RCC 7860 (cell line): Measurements from ENCODE around the gene ACAT1.
"Not testable (repeated sequence)": the region's sequence is repeated elsewhere in the genome, so short reads cannot be mapped to it uniquely, and the experiment has no call there.

Experiments used
- DNase-seq: peaks from one replicate; pipeline ENCODE4 v3.0.0-alpha.2; 2015; ENCODE audit warnings: low spot score
- FAIRE-seq: peaks from 2 replicates; lab custom pipeline; 2012; peaks lifted over from hg19 to GRCh38; lab: Jason Lieb, UNC

The ACAT1 gene

DNA sequence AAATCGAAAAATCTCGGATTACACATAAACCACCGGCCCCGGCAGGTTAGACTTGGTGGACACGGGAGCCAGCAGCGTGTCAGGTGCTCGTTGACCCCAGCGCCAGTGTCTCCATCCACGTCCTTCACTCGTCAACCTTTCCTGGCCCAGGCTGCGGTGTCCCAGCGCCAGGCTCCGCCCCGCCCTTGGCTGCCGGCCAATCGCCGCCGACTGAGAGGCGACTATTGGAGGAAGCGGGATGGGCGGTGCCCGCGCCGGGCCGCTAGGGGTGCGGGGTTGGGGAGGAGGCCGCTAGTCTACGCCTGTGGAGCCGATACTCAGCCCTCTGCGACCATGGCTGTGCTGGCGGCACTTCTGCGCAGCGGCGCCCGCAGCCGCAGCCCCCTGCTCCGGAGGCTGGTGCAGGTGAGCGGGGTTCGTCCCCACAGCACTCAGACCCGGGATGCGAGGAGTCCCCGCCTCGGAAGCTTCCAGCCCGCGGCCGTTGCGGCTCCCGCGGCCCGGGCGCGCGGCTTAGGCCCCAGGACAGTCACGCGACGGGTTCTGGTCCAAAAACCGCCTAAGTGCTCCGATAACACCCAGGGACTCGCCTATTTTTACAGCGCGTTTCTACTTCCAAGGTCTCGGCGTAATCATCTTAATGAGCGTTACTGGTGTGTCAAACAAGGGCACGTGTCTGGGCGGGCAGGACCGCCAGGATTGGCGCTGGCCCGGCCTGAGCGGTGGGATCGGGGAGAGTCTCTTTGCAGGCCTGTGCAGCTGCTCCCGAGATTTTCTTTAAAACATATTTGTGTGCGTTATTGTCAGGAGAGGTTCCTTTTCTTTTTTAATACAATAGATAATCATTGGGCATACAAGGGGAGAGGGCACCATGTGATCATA lies at the start of gene ACAT1:
Gene ACAT1 (plus strand): TSS at position 294 of the 882 bp plus-strand sequence. CDS start 40 bp downstream, at position 334.
- DNase-seq (peak; percentile 74), FAIRE-seq (peak; percentile 42)

DNA sequence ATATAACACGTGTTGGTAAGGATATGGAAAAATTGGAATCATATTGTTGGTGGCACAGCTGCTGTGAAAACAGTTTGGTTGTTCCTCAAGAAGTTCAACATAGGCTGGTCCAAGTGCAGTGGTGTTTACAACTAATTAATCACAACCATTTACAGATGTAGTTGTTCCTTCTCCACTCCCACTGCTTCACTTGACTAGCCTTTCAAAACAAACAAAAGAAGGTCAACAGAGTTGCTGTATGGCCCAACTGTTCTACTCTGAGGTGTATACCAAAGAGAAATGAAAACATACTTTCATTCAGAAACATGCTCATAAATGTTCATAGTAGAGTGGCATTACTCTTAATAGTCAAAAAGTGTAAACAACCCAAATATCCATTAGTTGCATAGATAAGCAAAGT lies 36.6 kb upstream of the ACAT1 start:
- DNase-seq (no peak), FAIRE-seq (no peak)

DNA sequence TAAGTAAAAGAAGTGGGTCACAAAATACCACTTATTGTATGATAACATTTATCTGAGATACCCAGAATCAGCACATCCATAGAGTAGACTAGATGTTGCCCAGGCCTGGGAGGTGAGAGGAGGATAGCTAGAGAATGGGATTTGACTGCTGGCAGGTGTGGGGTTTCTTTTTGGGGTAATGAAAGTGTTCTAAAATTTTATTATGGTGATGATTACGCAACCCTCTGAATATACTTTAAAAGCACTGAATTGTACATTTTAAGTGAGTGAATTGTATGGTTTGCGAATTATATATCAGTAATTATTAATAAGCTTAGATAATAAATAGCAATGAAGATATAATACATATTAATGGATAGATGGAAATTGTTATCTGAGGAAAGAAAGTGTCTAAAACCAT lies 35.7 kb upstream of the ACAT1 start:
- DNase-seq (no peak), FAIRE-seq (no peak)

DNA sequence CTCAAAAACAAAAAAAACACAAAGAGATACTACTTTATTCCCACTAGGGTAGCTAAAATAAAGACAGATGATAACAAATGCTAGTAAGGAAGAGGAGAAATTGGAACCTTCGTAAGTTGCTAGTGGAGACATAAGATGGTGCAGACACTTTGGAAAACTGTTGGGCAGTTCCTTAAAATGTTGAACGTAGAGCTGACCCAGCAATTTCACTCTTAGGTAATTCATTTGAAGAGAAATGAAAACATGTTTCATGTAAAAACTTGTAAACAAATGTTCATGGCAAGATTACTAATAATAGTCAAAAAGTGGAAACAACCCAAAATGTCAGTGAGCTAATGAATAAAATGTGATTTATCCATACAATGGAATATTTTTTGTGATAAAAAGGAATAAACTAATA lies 29.2 kb upstream of the ACAT1 start:
- FAIRE-seq (no peak), DNase-seq (no peak)

DNA sequence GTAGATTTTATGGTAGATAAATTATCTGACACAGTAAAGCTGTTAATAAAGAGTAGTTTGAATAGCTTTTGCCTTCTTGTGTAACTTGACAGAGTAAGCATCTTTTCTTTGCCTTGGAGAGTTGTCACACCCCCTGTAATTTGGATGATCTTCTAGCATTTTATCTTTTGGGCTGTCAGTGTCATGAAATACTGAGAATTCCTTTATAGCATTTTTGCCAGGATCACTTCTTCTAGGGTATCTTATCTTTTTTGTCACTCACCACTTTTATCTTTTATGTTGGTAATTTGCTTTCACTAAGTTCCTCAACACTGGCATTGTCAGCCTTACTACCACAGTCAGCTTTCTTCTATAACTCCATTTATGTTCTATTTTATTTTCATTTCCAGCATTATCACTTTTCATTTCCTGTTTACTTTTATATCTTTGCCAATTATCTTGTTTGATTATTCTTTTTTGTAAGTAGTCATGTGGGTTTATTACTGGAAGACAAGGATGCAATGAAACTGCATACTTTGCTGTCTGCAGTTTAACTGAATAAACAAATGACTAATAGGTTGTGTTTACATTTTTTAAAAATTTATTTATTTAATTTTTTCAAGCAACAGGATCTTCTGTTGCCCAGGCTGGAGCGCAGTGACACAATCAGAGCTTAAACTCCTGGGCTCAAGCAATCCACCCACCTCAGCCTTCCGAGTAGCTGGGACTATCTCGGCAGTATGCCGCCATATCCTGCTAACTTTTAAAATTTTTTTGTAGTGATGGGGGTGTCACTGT lies 28.1 kb upstream of the ACAT1 start:
- DNase-seq (no peak), FAIRE-seq (no peak)

DNA sequence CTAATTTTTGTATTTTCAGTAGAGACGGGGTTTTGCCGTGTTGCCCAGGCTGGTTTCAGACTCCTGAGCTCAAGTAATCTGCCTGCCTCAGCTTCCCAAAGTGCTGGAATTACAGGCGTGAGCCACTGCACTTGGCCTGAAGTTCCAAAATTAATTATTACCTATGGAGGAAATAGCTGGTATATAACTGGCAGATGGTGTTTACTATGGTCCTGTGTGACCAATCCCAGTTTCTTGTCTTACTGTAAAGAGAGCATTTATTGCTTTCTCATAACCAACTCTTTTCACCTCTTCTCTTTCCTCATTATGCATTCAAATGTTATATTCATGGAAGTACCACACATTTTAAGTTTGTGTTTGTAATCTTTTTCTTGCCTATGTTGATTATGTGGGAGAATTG lies 24.2 kb upstream of the ACAT1 start:
- no peak for DNase-seq
- no peak for FAIRE-seq

DNA sequence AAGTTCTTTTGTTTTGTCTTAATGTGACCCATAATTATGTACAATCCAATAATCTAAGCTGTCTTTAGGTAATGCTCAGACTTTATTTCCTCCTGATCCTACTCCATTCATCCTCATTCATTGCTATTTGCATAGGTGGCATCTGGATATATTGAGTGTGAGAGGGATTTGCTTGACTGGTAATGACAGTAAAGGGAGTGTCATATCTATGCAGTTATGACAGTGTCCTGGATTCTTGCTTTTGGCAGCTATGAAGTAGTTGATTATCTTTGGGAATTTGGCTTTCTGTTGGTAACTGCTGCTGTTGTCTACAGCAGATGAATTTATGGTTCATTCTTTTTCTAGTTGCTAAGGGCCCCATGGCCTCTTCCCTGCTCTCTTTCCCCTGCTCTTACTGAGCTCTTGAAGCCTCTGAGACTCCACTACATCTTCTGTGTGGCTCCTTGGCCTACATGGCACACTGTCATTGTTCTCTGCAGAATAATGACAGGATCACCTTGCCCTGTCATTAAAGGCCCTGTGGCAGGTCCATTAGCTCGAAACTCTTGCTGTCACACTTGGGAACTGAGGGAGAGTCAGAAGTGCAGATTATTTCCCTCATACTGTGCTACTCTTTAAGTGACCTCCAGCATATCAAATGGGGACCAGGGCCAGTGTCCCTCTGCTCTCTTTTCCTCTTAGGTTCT lies 20.1 kb upstream of the ACAT1 start:
- no peak for DNase-seq
- no peak for FAIRE-seq

DNA sequence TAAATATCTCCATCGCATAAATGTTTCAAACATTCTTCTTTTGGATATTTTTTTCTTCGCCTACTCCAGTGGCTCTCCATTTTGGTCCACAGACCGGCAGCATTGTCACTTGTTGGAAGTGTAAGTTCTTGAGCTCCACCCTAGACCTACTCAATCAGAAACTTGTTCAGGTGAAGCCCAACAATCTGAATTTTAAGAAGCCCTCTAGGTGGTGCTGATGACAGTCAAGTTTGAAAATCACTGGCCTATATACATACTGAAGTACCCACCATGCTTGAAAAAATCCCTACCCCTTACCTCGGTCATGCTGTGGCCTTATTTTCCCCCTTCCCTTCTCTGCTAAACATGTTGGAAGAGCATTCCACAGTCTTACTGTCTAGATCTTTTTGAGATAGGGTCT lies 10.2 kb upstream of the ACAT1 start:
- DNase-seq (no peak), FAIRE-seq (no peak)

DNA sequence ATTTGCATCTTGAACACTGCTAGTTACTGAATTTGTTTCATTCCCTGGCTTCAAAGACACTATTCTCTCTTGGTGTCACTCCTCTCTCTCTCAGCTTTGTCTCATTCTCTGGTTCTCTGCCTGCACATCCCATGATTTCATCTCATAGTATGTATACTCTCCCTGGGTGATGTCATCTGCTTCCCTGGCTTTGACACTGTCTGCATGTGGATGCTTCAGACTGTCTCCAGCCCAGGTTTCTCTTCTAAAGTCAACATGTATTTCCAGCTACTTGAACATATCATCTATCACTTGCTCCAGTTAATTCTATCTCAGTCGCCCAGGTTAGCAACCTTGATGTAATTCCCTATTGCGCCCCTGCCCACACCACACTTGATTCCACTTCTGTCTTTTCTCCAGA lies 9.3 kb upstream of the ACAT1 start:
- DNase-seq: no peak
- no peak for FAIRE-seq

DNA sequence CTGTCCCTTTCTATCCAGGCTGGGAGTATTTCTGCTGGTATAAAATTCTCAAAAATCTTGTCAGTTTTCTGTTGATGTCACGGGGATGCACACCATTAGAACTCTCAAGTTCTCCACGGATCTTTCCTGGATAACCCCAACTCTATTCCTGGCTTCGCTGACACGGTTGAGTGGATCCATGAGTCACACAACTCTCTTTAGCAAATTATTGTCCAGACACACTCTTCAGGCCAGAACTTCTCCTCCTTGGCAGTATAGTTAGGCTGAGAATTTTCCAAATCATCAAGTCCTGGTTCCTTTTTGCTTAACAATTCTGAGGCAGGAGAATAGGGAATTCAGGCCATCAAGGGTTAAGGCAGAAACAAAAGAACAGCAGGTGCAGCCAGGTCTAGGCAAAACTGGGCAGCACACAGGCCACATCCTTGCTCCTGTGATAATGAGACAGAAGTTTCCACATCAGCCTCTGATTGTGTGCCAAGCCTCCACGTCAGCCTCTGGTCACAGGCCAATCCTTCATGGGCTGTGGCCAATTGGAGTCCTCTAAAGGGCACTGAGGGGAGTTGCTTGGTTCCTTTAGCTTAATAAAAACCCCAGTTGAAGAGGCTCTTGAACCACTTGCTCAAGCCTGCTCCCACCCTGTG lies 5.7 kb upstream of the ACAT1 start:
- peak; percentile 86 for DNase-seq
- FAIRE-seq: peak; percentile 94

DNA sequence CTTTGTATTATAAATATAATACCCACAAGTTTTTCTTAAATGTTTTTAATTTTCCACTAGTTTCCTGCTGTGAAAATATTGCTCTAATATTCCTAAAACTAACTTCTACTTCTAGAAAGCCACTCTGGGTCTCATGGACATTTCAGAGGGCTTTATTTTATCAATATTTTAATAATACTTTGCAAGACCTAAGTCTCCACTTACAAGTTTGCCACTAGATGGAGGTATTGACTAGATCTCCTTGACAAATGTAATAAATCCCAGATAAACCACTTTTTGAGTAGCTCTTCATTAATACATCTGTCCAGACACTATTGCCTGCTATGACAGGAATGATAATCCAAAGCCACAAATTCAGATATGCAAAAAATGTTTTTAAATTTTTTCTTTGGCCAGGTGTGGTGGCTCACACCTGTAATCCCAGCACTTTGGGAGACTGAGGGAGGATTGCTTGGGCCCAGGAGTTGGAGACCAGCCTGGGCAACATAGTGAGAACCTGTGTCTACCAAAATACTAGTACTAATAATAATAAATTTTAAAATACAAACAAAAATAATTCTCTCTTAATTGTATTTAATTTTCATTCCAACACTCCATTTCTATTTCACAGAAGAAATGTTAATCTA lies 3.5 kb upstream of the ACAT1 start:
- peak; percentile 38 for DNase-seq
- FAIRE-seq: peak; percentile 8

DNA sequence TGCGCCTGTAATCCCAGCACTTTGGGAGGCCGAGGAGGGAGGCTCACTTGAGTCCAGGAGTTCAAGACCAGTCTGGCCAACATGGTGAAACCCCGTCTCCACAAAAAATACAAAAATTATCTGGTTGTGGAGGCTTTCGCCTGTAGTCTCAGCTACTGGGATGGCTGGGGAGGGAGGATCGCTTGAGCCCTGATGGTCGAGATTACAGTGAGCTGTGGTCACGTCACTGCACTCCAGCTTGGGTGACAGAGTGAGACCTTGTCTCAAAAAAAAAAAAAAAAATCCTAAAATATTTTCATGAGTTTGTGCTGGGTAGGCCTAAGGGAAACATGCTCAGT lies 462 bp upstream of the ACAT1 start:
- not testable (repeated sequence) for DNase-seq, FAIRE-seq

DNA sequence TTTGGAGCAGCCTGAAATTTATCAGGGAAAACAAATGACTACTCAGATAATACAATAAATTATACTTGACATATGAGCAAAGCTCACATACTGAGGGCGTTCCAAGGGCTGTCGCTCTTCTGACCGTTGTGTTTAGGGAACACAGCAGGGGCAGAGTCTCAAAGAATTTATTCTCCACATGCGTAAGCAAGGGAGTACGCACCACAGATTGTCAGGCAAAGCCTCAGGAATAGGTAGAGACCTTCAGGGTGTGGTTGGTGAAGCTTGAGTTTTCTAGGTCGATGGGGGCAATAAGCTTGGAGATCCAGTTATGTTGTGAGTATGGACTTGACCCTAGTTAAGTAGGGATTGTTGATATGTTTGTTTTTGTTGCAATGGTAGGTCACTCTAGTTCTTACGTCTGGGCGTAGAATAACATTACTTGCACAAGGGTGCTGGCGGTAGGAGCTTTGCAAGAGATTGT lies 830 bp downstream of the ACAT1 start:
- no peak for FAIRE-seq

DNA sequence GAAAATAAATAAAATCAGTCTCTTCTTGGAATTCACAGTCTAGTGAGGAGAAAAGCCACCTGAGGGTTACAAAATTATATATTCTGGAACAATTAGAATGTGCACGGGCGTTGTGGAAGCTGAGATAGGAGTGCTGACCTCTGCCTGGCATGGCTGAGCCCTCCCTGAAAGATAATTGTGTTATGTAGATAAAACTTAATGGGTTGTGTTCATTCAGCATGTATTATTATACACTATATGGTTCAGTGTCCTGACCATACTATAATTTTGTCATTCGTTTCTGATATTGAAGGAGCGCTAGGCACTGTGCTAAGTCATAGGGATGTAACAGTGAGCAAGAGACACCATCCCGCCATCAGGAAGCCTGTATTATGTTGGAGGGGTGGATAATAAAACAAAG lies 3.7 kb downstream of the ACAT1 start:
- FAIRE-seq: no peak

More for the DNA sequence above, 830 bp downstream of the ACAT1 start:
- DNase-seq: no peak

DNA sequence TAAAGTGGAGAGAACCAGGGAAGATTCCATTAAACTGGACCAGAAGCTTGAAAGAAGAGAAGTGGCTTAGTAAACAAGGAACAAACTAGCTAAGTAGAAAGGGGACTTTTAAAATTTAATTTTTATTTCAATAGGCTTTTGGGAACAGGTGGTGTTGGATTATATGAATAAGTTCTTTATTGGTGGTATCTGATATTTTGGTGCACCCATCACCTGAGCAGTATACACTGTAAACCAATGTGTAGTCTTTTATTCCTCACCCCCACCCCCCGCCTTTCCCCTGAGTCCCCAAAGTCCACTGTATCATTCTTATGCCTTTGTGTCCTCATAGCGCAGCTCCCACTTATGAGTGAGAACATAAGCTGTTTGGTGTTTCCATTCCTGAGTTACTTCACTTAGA lies 7.4 kb downstream of the ACAT1 start:
- DNase-seq (no peak), FAIRE-seq (no peak)

More for the DNA sequence above, 3.7 kb downstream of the ACAT1 start:
- no peak for DNase-seq

DNA sequence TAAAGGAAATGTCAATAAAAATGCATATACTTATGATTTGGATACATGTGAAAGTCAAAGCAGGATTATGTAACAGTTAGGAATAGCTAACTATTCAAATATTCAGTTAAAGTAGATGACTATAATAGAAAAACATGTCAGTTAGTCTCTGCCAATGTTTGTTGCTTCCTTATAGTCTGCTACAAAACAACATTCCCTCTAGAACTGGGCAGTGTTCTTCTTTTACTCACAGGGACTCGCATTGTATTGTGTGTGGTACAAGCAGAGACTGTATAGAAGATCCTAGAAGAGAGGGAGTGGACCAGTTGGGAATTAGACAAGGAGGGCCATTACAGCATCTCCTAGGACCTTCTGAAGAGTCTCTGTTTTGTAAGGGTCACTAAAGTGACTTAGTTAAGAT lies 10.6 kb downstream of the ACAT1 start:
- no peak for FAIRE-seq

DNA sequence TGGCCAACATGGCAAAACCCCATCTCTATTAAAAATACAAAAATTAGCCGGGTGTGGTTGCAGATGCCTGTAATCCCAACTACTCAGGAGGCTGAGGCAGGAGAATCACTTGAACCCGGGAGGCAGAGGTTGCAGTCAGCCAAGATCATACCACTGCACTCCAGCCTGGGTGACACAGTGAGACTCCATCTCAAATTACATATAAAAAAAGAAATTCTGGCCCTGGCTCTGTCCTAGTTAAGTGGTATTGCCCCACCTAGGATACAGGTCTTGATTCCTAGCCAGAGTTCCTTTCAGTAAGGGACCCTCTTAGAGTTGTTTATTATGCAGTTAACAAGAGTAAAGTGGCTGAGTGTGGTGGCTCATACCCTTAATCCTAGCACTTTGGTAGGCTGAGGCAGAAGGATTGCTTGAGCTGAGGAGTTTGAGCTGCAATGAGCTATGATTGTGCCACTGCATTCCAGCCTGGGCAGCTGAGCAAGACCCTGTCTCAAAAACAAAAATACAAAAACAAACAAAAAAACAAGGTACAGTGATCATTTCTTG lies 11.7 kb downstream of the ACAT1 start:
- DNase-seq, FAIRE-seq: not testable (repeated sequence)

More for the DNA sequence above, 10.6 kb downstream of the ACAT1 start:
- DNase-seq: no peak

DNA sequence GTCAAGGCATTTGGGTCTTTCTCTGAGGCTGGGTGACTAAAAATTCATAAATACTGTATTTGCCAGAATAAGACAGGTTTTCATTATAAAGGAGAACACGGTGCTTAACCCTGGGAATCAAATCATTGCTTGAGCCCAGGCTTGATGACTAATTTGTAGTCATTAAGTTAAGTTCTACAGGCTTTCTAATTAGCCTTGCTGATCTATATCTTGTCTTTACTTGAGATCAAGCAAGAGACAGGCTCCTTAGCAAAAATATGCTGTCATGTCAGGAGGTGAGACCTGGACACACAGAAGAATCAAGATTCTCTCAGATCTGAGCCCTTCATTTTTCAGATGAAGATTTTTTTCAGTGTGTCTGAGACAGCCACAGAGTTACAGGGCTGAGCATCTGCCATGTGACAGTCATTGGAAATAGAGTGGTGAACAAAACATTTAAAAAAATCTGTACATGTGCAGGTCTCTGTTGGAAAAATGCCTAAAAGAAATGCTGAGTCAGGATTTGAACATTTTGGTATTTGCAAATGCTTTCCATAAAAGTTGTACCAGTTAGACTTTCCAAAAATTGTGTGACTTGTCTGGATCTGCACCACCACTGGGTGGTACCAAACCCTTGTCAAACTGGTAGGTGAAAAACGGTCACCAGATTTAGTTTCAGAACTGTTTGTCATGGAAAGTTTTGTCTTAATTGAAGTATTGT lies 14.6 kb downstream of the ACAT1 start:
- FAIRE-seq (no peak), DNase-seq (no peak)

DNA sequence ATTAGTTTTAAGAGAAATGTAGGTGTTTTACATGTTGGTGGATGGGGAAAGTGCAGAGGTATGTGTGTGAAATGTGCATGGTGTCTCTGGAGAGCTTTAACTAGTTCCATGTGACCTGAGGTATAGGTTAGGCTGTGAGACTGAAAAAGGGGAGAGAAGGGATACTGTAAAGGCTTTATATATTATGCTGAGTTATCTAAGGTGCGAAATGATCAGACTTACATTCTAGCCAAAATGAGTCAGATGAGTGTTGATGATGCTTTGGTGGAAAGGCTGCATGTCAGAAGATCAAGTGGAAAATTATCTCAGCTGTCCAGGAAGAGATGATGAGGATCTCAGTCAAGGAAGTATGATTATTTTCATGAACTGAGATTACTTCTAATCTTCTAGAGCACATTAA lies 15.8 kb downstream of the ACAT1 start:
- DNase-seq: no peak
- FAIRE-seq: no peak
